Heart left ventricle (tissue), 13 donors: ENCODE measurements around the gene IRS2.

ENCODE experiments used
- CTCF ChIP-seq, 12 donors: fragments of 200-600 bp; sonication (generic) in 4 of 12; IDR thresholded peaks; one replicate each; pipeline versions ENCODE4 v1.5.0 to v1.8.0; 2018 to 2022; ENCODE audit warnings: antibody characterized with exemption in 12 of 12, mild to moderate bottlenecking in 5 of 12
- POLR2A ChIP-seq, 2 donors: fragments of 450-650 bp; IDR thresholded peaks; one replicate each; pipeline ENCODE4 v1.6.1; 2017; ENCODE audit warnings: antibody characterized with exemption in 2 of 2, mild to moderate bottlenecking in 2 of 2, moderate library complexity in 2 of 2
- donor health status: ischemic (EF 13 %, LVEDD 7.1; RV severe dilation, severe dysfunction).
- donor health status: DM: no; HTN: yes; CAD: no.
- donor health status: DM: no; HTN: no; CAD: no.
- donor health status: ischemic (EF 25% LVEDD 6.9; RV normal size, moderate dysfunction).
- donor health status: ischemic (EF 25% LVEDD 5.7; RV mildly dilated, moderate dysfunction).
- donor health status: ischemic (EF 35%, LVEDD 5.7; RV mildly dilated, moderate dysfunction).
- donor health status: nonischemic (EF 11% LVEDD 7.7; RV severe dilation, severe dysfunction).
- donor health status: DM: yes; HTN: yes; CAD: no.
- donor health status: PGD.
- donor health status: ischemic (EF 29% LVEDD 5.4; RV normal size, mild dysfunction).
- donor health status: nonischemic (EF 23%, LVEDD 6.1; RV moderate dilation, normal function).

- TF ChIP-seq CTCF (IDR thresholded peaks at IDR 0.05) = no peak
- no peak for TF ChIP-seq POLR2A (IDR thresholded peaks at IDR 0.05)
These were observed 16.6 kb upstream of the IRS2 start for GRCh38 chr13:109802936-109803335.
